Measurements from ENCODE around the gene LENG1. TPM values are rescaled to one million over a fixed set of nuclear protein-coding genes. Genes with fewer than 3 reads are reported as not detected.

Gene LENG1
- total RNA-seq, 1 donor = 4.7 TPM

DNA sequence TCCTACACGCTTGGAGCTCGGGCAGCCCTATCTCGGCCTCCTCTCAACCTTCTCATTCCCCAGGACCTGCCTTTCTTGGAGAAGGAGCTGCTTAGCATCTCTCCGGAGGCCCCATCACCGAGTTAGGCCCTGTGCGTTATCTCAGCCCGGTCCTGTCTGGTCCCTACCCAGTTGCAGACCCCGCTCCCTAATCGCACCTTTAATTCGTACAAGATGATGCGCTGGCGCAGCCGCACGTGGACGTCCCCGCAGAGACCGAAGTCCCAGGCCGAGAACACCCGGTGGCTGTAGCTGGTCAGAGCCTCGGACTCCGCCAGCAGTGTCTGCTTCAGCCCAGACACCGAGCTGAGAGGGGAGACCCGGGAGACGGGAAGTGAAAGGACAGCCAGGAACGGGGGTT, 5.7 kb upstream of the LENG1 start:
- no peak overlapping the region for H2AFZ ChIP-seq (ENCODE audit: low read length)
- H3K4me2 ChIP-seq (ENCODE audit: insufficient read depth, low read length) = no peak overlapping the region
- DNase-seq (ENCODE audit: insufficient read length, low spot score, missing footprints) = no peak
- H3K79me2 ChIP-seq (ENCODE audit: insufficient read depth, low read length) = no peaks in the 10 kb centered on the region
- no peaks in the 10 kb centered on the region for H3K36me3 ChIP-seq (ENCODE audit: insufficient read depth, low read length)
- H3K27ac ChIP-seq (ENCODE audit: low read depth, low read length) = no peak overlapping the region
- H3K27me3 ChIP-seq (ENCODE audit: insufficient read depth, low read length) = peaks cover 6% of the 10 kb centered on the region
- no peaks in the 10 kb centered on the region for H4K20me1 ChIP-seq (ENCODE audit: insufficient read depth, low read length)
- TF ChIP-seq, protein P1, sequence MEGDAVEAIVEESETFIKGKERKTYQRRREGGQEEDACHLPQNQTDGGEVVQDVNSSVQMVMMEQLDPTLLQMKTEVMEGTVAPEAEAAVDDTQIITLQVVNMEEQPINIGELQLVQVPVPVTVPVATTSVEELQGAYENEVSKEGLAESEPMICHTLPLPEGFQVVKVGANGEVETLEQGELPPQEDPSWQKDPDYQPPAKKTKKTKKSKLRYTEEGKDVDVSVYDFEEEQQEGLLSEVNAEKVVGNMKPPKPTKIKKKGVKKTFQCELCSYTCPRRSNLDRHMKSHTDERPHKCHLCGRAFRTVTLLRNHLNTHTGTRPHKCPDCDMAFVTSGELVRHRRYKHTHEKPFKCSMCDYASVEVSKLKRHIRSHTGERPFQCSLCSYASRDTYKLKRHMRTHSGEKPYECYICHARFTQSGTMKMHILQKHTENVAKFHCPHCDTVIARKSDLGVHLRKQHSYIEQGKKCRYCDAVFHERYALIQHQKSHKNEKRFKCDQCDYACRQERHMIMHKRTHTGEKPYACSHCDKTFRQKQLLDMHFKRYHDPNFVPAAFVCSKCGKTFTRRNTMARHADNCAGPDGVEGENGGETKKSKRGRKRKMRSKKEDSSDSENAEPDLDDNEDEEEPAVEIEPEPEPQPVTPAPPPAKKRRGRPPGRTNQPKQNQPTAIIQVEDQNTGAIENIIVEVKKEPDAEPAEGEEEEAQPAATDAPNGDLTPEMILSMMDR (IDR thresholded peaks at IDR 0.05; ENCODE audit: extremely low read depth, low read depth, low read length) = no peak
- no peak overlapping the region for H3K4me3 ChIP-seq (ENCODE audit: insufficient read depth, low read length)
- peaks cover 8% of the 10 kb centered on the region for H3K4me1 ChIP-seq (ENCODE audit: insufficient read depth, low read length)
- no peaks in the 10 kb centered on the region for H3K9me3 ChIP-seq (ENCODE audit: low read depth, low read length)

DNA sequence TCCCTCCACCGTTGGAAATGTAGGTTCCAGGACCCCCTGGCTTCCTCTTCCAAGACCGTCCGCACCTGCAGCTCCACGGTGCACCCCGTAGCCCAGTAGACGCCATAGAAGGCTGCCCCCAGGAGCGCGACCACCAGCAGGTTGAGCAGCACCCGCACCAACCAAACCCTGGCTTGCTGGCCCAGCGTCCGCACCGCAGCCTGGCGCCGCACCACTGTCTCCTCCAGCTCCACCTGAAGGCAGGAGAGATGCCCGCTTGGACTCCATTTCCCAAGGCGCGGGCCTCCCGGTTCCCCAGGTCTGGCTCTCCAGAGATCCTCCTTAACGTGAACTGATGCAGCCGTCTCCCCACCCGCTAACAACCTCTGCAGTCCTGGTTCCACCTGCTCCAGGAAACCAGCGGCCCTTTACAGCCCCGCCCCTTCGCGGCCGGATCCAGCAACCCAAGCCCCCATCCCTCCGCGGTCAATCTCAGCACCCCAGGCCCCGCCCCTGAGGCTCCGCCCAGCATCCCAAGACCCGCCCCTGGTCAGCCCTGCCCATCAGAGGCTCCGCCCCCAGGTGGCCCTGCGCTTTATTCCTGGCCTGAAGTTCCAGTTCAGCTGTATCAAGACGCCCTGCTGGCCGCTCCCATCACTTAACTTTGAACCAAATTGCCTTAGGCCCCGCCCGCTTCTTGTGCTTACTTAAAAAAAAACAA, 5.0 kb upstream of the LENG1 start:
- H3K9me3 ChIP-seq (ENCODE audit: low read depth, low read length) = no peaks in the 10 kb centered on the region
- DNase-seq (ENCODE audit: insufficient read length, low spot score, missing footprints) = no peak
- TF ChIP-seq, protein P1 (IDR thresholded peaks at IDR 0.05; ENCODE audit: extremely low read depth, low read depth, low read length) = no peak
- H3K27ac ChIP-seq (ENCODE audit: low read depth, low read length) = no peak overlapping the region
- H3K4me2 ChIP-seq (ENCODE audit: insufficient read depth, low read length) = no peak overlapping the region
- peaks cover 6% of the 10 kb centered on the region for H3K27me3 ChIP-seq (ENCODE audit: insufficient read depth, low read length)
- H3K4me1 ChIP-seq (ENCODE audit: insufficient read depth, low read length) = peaks cover 10% of the 10 kb centered on the region
- H2AFZ ChIP-seq (ENCODE audit: low read length) = no peak overlapping the region
- no peaks in the 10 kb centered on the region for H3K36me3 ChIP-seq (ENCODE audit: insufficient read depth, low read length)
- H4K20me1 ChIP-seq (ENCODE audit: insufficient read depth, low read length) = no peaks in the 10 kb centered on the region
- no peaks in the 10 kb centered on the region for H3K79me2 ChIP-seq (ENCODE audit: insufficient read depth, low read length)
- no peak overlapping the region for H3K4me3 ChIP-seq (ENCODE audit: insufficient read depth, low read length)

DNA sequence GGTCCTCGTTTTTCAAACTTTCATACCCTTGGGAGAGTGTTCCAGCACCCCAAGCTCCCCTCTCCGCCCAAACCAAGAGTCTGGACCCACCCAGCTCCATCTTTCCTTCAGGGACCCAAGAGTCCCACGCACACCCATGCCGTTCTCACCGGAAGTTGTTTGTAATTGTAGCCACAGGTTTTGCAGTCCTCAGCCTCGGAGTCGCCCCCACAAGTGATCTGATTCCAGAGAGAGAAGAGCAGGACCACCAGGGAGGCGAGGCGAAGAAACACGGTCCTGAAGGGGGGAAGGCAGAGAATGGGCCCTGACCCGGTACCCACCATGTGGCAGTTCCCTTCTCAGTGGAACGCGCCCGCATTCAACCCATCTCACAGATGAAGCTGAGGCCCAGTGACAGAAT, 3.4 kb upstream of the LENG1 start:
- H3K36me3 ChIP-seq (ENCODE audit: insufficient read depth, low read length) = peaks cover 4% of the 10 kb centered on the region
- no peak for DNase-seq (ENCODE audit: insufficient read length, low spot score, missing footprints)
- peaks cover 21% of the 10 kb centered on the region for H3K4me1 ChIP-seq (ENCODE audit: insufficient read depth, low read length)
- H3K27me3 ChIP-seq (ENCODE audit: insufficient read depth, low read length) = peaks cover 6% of the 10 kb centered on the region
- no peak overlapping the region for H2AFZ ChIP-seq (ENCODE audit: low read length)
- peak overlapping the region; percentile 48 for H3K4me2 ChIP-seq (ENCODE audit: insufficient read depth, low read length)
- H3K9me3 ChIP-seq (ENCODE audit: low read depth, low read length) = no peaks in the 10 kb centered on the region
- H3K4me3 ChIP-seq (ENCODE audit: insufficient read depth, low read length) = no peak overlapping the region
- TF ChIP-seq, protein P1 (IDR thresholded peaks at IDR 0.05; ENCODE audit: extremely low read depth, low read depth, low read length) = no peak
- no peak overlapping the region for H3K27ac ChIP-seq (ENCODE audit: low read depth, low read length)
- H4K20me1 ChIP-seq (ENCODE audit: insufficient read depth, low read length) = no peaks in the 10 kb centered on the region
- peaks cover 13% of the 10 kb centered on the region for H3K79me2 ChIP-seq (ENCODE audit: insufficient read depth, low read length)

DNA sequence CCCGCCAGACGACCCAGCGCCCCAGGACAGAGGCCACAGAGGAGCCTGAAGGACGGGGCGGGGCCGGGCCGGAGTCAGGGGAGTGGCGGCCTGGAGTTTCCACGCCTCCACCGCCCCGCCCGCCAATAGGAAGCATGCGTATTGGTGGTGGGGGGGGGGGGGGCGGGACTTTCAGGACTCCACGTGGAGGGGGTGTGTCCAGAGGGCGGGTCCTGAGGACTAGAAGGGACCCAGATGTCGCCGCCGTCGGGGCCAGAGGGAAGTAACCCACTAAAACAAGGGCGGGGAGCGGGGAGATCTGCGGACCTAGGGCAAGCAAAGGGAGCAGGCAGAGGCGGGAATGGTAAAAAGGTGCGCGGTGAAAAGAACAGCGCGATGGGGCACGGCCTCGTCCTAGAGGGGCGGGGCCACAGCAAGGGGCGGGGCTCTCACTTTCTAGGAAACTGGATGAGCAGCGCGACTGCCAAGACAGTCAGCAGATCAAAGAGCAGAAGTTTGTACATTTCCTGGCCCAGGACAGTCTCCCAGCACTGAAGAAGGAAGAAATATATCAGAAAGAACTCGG, 2.8 kb upstream of the LENG1 start:
- Histone ChIP-seq H3K79me2 (ENCODE audit: insufficient read depth, low read length) (peaks cover 13% of the 10 kb centered on the region), H3K4me2 (ENCODE audit: insufficient read depth, low read length) (peak overlapping the region; percentile 48), H2AFZ (ENCODE audit: low read length) (peak overlapping the region; percentile 62), H3K4me1 (ENCODE audit: insufficient read depth, low read length) (peaks cover 21% of the 10 kb centered on the region), H3K27ac (ENCODE audit: low read depth, low read length) (no peak overlapping the region), H3K36me3 (ENCODE audit: insufficient read depth, low read length) (peaks cover 8% of the 10 kb centered on the region), H3K27me3 (ENCODE audit: insufficient read depth, low read length) (peaks cover 6% of the 10 kb centered on the region), H3K9me3 (ENCODE audit: low read depth, low read length) (no peaks in the 10 kb centered on the region), H4K20me1 (ENCODE audit: insufficient read depth, low read length) (no peaks in the 10 kb centered on the region), H3K4me3 (ENCODE audit: insufficient read depth, low read length) (peak overlapping the region; percentile 64)
- TF ChIP-seq, protein P1 (IDR thresholded peaks at IDR 0.05; ENCODE audit: extremely low read depth, low read depth, low read length) = no peak
- DNase-seq (ENCODE audit: insufficient read length, low spot score, missing footprints) = peak; percentile 96
